Fibroblast of lung (primary cell): ENCODE measurements around the gene PYHIN1. TPM values are rescaled to one million over a fixed set of nuclear protein-coding genes. Genes with fewer than 3 reads are reported as not detected.

Experiments used
- DNase-seq, 2 donors: peaks; one replicate each; pipeline versions ENCODE4 v3.0.0 to v3.0.0-alpha.2; 2010; ENCODE audit warnings: low read depth in 2 of 2
- H2AFZ ChIP-seq: 2 replicates; pipeline ENCODE4 v1.5.1; 2012; ENCODE audit warnings: low read length, control low read depth, inconsistent platforms
- H3K27ac ChIP-seq: 2 replicates; pipeline ENCODE4 v1.5.1; 2011; ENCODE audit warnings: low read length, control low read depth; ENCODE audit not compliant: insufficient read depth
- H3K27me3 ChIP-seq: 2 replicates; pipeline ENCODE4 v1.5.1; 2011; ENCODE audit warnings: mild to moderate bottlenecking, low read length; ENCODE audit not compliant: control insufficient read depth, insufficient read depth
- H3K36me3 ChIP-seq: 2 replicates; pipeline ENCODE4 v1.5.1; 2011; ENCODE audit warnings: low read length; ENCODE audit not compliant: control insufficient read depth, insufficient read depth
- H3K4me1 ChIP-seq: 2 replicates; pipeline ENCODE4 v1.5.1; 2011; ENCODE audit warnings: low read length; ENCODE audit not compliant: control insufficient read depth, insufficient read depth; ENCODE audit errors: extremely low read depth
- H3K4me2 ChIP-seq: 2 replicates; pipeline ENCODE4 v1.5.1; 2011; ENCODE audit warnings: low read length, control low read depth; ENCODE audit not compliant: insufficient read depth; ENCODE audit errors: extremely low read depth
- H3K4me3 ChIP-seq, 4 experiments: fragments of 200-600 bp in 1 of 4; sonication (generic) in 1 of 4; replicated peaks in 1 of 4; 2 replicates each; pipeline ENCODE4 v1.5.1; 2011 to 2016; ENCODE audit warnings: low read length in 4 of 4, low read depth in 3 of 4, mild to moderate bottlenecking in 3 of 4, control low read depth in 2 of 4, inconsistent platforms in 1 of 4, mixed read lengths in 1 of 4; ENCODE audit not compliant: insufficient read depth in 1 of 4; ENCODE audit errors: control extremely low read depth in 1 of 4
- H3K79me2 ChIP-seq: 2 replicates; pipeline ENCODE4 v1.5.1; 2012; ENCODE audit warnings: mild to moderate bottlenecking, low read length, inconsistent platforms; ENCODE audit not compliant: control insufficient read depth, insufficient read depth
- H3K9ac ChIP-seq: 2 replicates; pipeline ENCODE4 v1.5.1; 2011; ENCODE audit warnings: mild to moderate bottlenecking, low read length, control low read depth; ENCODE audit not compliant: insufficient read depth
- H3K9me3 ChIP-seq: 2 replicates; pipeline ENCODE4 v1.5.1; 2012; ENCODE audit warnings: low read depth, low read length; ENCODE audit not compliant: control insufficient read depth, insufficient read depth
- H4K20me1 ChIP-seq: 2 replicates; pipeline ENCODE4 v1.5.1; 2011; ENCODE audit warnings: low read length; ENCODE audit not compliant: control insufficient read depth, insufficient read depth; ENCODE audit errors: extremely low read depth
- EZH2 ChIP-seq: IDR thresholded peaks from 2 replicates; pipeline ENCODE4 v1.5.1; 2012; ENCODE audit warnings: low read length, control low read depth, mild to moderate bottlenecking; ENCODE audit errors: missing control alignments
- polyA plus RNA-seq, 2 donors: library from polyadenylated mRNA; depleted of rRNA in 1 of 2; stranded (reverse) in 1 of 2; unstranded in 1 of 2; fragments of >200 nt; gene quantifications; 2 replicates each; pipeline ENCODE4 v1.2.1, GENCODE V29; 2011 to 2012; ENCODE audit warnings: missing spikeins in 1 of 2
- total RNA-seq: library from RNA; depleted of rRNA; stranded (reverse); fragments of >200 nt; gene quantifications from 2 replicates; pipeline ENCODE4 v1.2.1, GENCODE V29; 2014
- TF ChIP-seq, protein P1 (sequence below), 2 donors: IDR thresholded peaks in 1 of 2; conservative IDR thresholded peaks in 1 of 2; 1 replicate in 1 of 2; 2 replicates in 1 of 2; pipeline ENCODE4 v1.5.1; 2011 to 2012; ENCODE audit warnings: low read length in 2 of 2, control low read depth in 1 of 2, inconsistent platforms in 1 of 2, low read depth in 1 of 2, mild to moderate bottlenecking in 1 of 2

PYHIN1 gene
- total and polyA plus RNA-seq, 2 donors (not counting 1 experiment from before 2014, with no cell fraction given) = not detected

GRCh38 chr1:158939180-158939579, 7.8 kb downstream of the PYHIN1 start:
- no peak for DNase-seq
- Histone ChIP-seq H2AFZ (no peak overlapping the region), H3K9me3 (no peaks in the 10 kb centered on the region), H3K27ac (no peak overlapping the region), H3K79me2 (no peaks in the 10 kb centered on the region), H3K36me3 (no peaks in the 10 kb centered on the region), H3K9ac (no peak overlapping the region), H3K4me1 (no peaks in the 10 kb centered on the region), H3K27me3 (no peaks in the 10 kb centered on the region), H4K20me1 (no peaks in the 10 kb centered on the region), H3K4me3 (no peak overlapping the region), H3K4me2 (no peak overlapping the region)
- TF ChIP-seq EZH2 = no peak
- TF ChIP-seq, protein P1, sequence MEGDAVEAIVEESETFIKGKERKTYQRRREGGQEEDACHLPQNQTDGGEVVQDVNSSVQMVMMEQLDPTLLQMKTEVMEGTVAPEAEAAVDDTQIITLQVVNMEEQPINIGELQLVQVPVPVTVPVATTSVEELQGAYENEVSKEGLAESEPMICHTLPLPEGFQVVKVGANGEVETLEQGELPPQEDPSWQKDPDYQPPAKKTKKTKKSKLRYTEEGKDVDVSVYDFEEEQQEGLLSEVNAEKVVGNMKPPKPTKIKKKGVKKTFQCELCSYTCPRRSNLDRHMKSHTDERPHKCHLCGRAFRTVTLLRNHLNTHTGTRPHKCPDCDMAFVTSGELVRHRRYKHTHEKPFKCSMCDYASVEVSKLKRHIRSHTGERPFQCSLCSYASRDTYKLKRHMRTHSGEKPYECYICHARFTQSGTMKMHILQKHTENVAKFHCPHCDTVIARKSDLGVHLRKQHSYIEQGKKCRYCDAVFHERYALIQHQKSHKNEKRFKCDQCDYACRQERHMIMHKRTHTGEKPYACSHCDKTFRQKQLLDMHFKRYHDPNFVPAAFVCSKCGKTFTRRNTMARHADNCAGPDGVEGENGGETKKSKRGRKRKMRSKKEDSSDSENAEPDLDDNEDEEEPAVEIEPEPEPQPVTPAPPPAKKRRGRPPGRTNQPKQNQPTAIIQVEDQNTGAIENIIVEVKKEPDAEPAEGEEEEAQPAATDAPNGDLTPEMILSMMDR (conservative IDR thresholded peaks at IDR 0.05 in 1 of 2, IDR thresholded peaks at IDR 0.05 in 1 of 2; ENCODE audit: low read depth in 1 of 2, low read length in 2 of 2) = no peak

- TF ChIP-seq, protein P1 (conservative IDR thresholded peaks at IDR 0.05 in 1 of 2, IDR thresholded peaks at IDR 0.05 in 1 of 2; ENCODE audit: low read depth in 1 of 2, low read length in 2 of 2) = no peak
- TF ChIP-seq EZH2 = no peak
- H3K27me3 ChIP-seq = no peaks in the 10 kb centered on the region
- DNase-seq = no peak
- no peaks in the 10 kb centered on the region for H3K79me2 ChIP-seq
- no peak overlapping the region for H2AFZ ChIP-seq
- H3K4me1 ChIP-seq = no peaks in the 10 kb centered on the region
- H3K36me3 ChIP-seq = no peaks in the 10 kb centered on the region
- H3K27ac ChIP-seq = no peak overlapping the region
- H3K9ac ChIP-seq = no peak overlapping the region
- no peaks in the 10 kb centered on the region for H3K9me3 ChIP-seq
- no peak overlapping the region for H3K4me3 ChIP-seq
- H4K20me1 ChIP-seq = no peaks in the 10 kb centered on the region
- H3K4me2 ChIP-seq = no peak overlapping the region
Measured at GRCh38 chr1:158941317-158941716, 10.0 kb downstream of the PYHIN1 start.

- Histone ChIP-seq H4K20me1 (no peaks in the 10 kb centered on the region), H3K27ac (no peak overlapping the region), H3K36me3 (no peaks in the 10 kb centered on the region), H3K4me2 (no peak overlapping the region), H3K9ac (no peak overlapping the region), H3K4me1 (no peaks in the 10 kb centered on the region), H3K79me2 (no peaks in the 10 kb centered on the region), H2AFZ (no peak overlapping the region), H3K9me3 (no peaks in the 10 kb centered on the region), H3K27me3 (no peaks in the 10 kb centered on the region), H3K4me3 (no peak overlapping the region)
- DNase-seq = no peak
- TF ChIP-seq, protein P1 (conservative IDR thresholded peaks at IDR 0.05 in 1 of 2, IDR thresholded peaks at IDR 0.05 in 1 of 2; ENCODE audit: low read depth in 1 of 2, low read length in 2 of 2) = no peak
- no peak for TF ChIP-seq EZH2
Measured at GRCh38 chr1:158942490-158942889, 11.1 kb downstream of the PYHIN1 start.
